GM21381 (cell line): ENCODE data around the gene RBM39.
A peak's percentile ranks its signal among the peaks of the same experiment; 100 is the strongest.
"Not testable (repeated sequence)": the region's sequence is repeated elsewhere in the genome, so short reads cannot be mapped to it uniquely, and the experiment has no call there.

Experiments used
- ATAC-seq: cut with Tn5 transposase; IDR thresholded peaks from one replicate; pipeline ENCODE4 v1.9.1; 2021; ENCODE audit warnings: mild to moderate bottlenecking, moderate library complexity; ENCODE audit not compliant: unreplicated experiment

RBM39 gene

GRCh38 chr20:35741892-35742740, at the start of gene RBM39:
TSS of gene RBM39 (minus strand) at chr20:35742260. CDS start at chr20:35740874, 1,386 bp downstream.
- ATAC-seq: peak; percentile 89

- ATAC-seq: no peak
Observed at GRCh38 chr20:35791821-35792220, 49.8 kb upstream of the RBM39 start.

GRCh38 chr20:35791097-35791496, 49.0 kb upstream of the RBM39 start:
- ATAC-seq: no peak

GRCh38 chr20:35788796-35789195, 46.7 kb upstream of the RBM39 start:
- ATAC-seq: no peak

- ATAC-seq: not testable (repeated sequence)
Observed at GRCh38 chr20:35785541-35785940, 43.5 kb upstream of the RBM39 start.

- not testable (repeated sequence) for ATAC-seq
Observed at GRCh38 chr20:35783811-35784210, 41.8 kb upstream of the RBM39 start.

GRCh38 chr20:35776513-35777101, 34.5 kb upstream of the RBM39 start:
- ATAC-seq: no peak

- ATAC-seq: no peak
Observed at GRCh38 chr20:35774391-35774790, 32.3 kb upstream of the RBM39 start.

GRCh38 chr20:35773154-35773751, 31.2 kb upstream of the RBM39 start:
- ATAC-seq: no peak

- no peak for ATAC-seq
Observed at GRCh38 chr20:35772563-35773058, 30.6 kb upstream of the RBM39 start.

- peak; percentile 68 for ATAC-seq
Observed at GRCh38 chr20:35771689-35772562, 29.9 kb upstream of the RBM39 start, which contains the start of gene PHF20. TSS of gene PHF20 (plus strand) at chr20:35772015. CDS start at chr20:35801523, 29,508 bp downstream.

GRCh38 chr20:35771367-35771688, 29.3 kb upstream of the RBM39 start:
- no peak for ATAC-seq

GRCh38 chr20:35768731-35769664, 26.9 kb upstream of the RBM39 start:
- ATAC-seq: no peak

GRCh38 chr20:35767683-35768481, 25.8 kb upstream of the RBM39 start:
- peak; percentile 50 for ATAC-seq

- no peak for ATAC-seq
Observed at GRCh38 chr20:35766843-35767242, 24.8 kb upstream of the RBM39 start.

GRCh38 chr20:35764936-35765335, 22.9 kb upstream of the RBM39 start:
- ATAC-seq: not testable (repeated sequence)

GRCh38 chr20:35762461-35762860, 20.4 kb upstream of the RBM39 start:
- ATAC-seq: no peak

- not testable (repeated sequence) for ATAC-seq
Observed at GRCh38 chr20:35761548-35761947, 19.5 kb upstream of the RBM39 start.
